GM12873 (cell line): ENCODE measurements around the gene DAAM1.
A peak's percentile ranks its signal among the peaks of the same experiment; 100 is the strongest.

ENCODE experiments used
- TF ChIP-seq, protein P1 (sequence below): IDR thresholded peaks from 2 replicates; pipeline ENCODE4 v1.5.1; 2012; ENCODE audit warnings: low read depth, mild to moderate bottlenecking, moderate library complexity, low read length, control low read depth; ENCODE audit not compliant: insufficient read depth; ENCODE audit errors: missing control alignments

Gene DAAM1

GRCh38 chr14:59186306-59186705 lies 2.2 kb upstream of the DAAM1 start:
- TF ChIP-seq, protein P1, sequence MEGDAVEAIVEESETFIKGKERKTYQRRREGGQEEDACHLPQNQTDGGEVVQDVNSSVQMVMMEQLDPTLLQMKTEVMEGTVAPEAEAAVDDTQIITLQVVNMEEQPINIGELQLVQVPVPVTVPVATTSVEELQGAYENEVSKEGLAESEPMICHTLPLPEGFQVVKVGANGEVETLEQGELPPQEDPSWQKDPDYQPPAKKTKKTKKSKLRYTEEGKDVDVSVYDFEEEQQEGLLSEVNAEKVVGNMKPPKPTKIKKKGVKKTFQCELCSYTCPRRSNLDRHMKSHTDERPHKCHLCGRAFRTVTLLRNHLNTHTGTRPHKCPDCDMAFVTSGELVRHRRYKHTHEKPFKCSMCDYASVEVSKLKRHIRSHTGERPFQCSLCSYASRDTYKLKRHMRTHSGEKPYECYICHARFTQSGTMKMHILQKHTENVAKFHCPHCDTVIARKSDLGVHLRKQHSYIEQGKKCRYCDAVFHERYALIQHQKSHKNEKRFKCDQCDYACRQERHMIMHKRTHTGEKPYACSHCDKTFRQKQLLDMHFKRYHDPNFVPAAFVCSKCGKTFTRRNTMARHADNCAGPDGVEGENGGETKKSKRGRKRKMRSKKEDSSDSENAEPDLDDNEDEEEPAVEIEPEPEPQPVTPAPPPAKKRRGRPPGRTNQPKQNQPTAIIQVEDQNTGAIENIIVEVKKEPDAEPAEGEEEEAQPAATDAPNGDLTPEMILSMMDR = no peak

DNA sequence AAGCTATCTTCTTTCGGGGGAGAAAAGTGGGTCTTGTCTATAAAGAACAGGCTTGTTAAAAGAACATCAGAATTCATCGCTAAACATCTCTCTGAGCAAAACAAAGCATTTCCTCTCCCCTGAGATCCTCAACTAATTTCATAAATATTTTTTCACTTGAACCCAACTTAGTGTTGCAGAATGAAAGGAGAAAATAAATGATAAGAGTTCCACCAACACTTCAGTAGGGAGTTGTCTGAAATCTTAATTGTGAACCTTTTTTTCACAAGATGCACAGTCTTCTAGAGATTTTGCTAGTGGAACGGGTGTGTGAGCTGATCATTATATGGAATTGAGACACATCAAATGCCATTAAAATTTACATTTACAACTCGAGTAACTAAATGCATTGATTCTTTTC lies 1.3 kb upstream of the DAAM1 start:
- TF ChIP-seq, protein P1 = no peak

DNA sequence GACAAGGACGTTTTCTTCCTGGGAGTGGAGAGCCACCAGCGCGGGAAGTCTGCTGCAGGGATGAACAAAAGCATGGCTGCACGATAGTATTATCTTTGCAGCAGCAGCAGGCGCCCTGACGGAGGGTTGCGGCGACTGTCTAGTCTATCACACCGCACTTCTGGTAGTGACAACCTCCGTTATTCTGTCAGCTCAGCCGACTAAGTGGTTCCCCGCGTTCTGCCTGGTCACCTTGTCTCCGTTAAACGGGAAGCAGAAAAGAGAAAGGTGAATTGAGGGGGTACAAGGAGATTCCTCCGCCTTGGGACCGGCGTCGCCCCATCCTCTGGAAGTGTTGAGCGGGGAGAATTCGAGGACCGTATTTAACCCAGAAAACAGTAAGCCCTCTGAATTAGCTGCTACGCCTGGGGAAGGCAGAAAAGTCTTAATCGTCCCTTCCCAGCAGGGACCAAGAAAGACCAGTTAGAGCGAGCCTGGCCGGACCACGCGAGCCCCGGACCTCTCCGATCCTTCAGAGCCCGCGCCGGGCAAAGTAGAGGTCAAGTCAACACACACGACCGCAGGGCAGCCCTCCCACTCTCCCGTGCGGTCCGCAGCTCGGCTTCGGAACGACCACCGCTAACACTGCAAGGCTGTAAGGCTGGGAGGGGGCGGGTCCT lies 536 bp upstream of the DAAM1 start:
- TF ChIP-seq, protein P1 = no peak

DNA sequence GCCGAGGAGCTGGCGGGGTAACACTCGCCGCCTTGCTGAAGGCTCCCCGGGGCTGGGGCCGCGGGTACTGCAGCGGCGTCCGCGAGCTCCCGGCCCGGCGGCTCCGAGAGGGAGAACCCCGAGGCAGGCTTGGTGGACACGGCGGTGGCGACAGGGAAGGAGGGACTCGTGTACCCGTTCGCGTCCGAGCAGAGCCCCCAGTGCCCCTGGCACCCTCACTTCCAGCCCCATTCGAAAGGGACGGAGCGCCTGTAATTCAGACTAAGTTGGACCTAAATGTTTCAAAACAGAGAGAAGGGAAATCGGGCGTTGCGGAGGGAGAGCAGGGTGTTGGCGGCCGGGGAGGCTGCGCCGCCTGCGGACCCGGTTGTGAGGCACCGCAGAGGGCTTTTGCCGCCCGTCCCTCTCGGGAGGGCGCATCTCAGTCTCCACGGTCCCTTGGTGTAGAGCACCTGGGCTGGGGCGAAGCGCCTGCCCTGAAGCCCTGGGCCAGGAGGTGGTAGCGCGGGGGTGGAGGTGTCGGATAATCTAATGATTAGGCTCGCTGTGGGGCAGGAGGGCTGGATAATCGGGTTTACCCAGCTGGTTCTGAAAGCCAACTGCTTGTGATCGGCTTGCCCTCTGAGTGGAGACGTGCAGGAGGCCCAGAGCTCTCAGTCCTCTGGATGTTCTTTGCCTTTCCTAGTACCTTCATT lies 771 bp downstream of the DAAM1 start:
- TF ChIP-seq, protein P1 = peak; percentile 6

- TF ChIP-seq, protein P1 = no peak
Observed at GRCh38 chr14:59189786-59190368, 1.4 kb downstream of the DAAM1 start.

DNA sequence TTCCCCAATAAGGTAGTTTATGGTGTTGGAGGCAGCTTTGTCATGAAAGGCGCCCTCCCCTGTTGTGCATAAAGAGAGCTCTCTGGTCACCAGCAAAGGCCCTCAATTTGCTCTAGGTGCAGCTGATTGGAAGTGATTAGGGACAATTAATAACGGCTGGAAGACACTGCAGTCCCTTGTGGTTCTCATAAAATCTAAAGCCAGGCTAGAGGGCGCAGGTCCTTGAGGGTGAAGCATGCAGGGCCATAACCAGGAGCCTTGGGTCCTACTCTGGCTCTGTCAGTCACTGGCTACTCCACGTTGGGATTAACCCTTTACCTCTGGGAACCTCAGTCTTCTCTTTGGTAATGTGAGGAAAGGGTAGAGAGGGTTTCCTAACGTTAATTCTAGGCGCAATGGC lies 1.9 kb downstream of the DAAM1 start:
- TF ChIP-seq, protein P1 = peak; percentile 32

DNA sequence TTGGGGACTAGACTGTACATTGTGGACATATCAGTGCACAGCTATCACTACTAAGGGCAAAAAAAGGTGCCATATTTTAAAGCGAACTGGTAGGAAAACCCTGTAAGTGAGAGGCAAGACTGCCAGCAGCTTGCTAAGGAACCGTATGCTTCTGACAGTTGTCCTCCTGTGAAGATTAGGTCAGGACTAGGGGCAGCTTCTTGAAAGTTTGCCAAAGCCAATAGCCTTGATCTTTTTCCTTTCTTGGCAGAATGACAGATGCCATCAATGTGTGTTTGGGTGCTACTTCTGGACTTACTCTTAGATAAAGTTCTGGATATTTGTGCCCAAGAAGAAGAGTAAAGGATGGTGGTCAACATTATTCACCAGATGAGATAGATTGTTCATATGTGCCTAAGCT lies 7.4 kb downstream of the DAAM1 start:
- TF ChIP-seq, protein P1 = no peak
